K562 (cell line): ENCODE results near the gene POMT1.

Experiments used
- BMI1 ChIP-seq: fragments of 150-350 bp; IDR thresholded peaks from 2 replicates; pipeline ENCODE4 v1.6.1; 2014; ENCODE audit warnings: low read length
- CREB5 ChIP-seq: fragments of 250-450 bp; sonication (Bioruptor Pico); IDR thresholded peaks from 2 replicates; pipeline ENCODE4 v1.5.0; 2020; ENCODE audit warnings: mild to moderate bottlenecking
- CTCF ChIP-seq, 3 experiments: IDR thresholded peaks in 2 of 3; conservative IDR thresholded peaks in 1 of 3; 2 replicates each; pipeline ENCODE4 v1.5.1; 2011 to 2012; ENCODE audit warnings: low read length in 3 of 3, mild to moderate bottlenecking in 3 of 3, control low read depth in 2 of 3, improper control_type of control experiment in 1 of 3, inconsistent platforms in 1 of 3, low read depth in 1 of 3, mixed read lengths in 1 of 3, moderate library complexity in 1 of 3; ENCODE audit not compliant: insufficient read depth in 2 of 3
- RB1 ChIP-seq: fragments of 450-650 bp; IDR thresholded peaks from 2 replicates; pipeline ENCODE4 v1.6.1; 2017; ENCODE audit warnings: low read depth, mild to moderate bottlenecking
- RFX5 ChIP-seq: IDR thresholded peaks from 2 replicates; pipeline ENCODE4 v1.6.1; 2011; ENCODE audit warnings: low read depth, mild to moderate bottlenecking, improper control_type of control experiment, low read length
- ZFP36 ChIP-seq: fragments of 150-350 bp; IDR thresholded peaks from 2 replicates; pipeline ENCODE4 v1.6.1; 2018; ENCODE audit warnings: low read length, low read depth; ENCODE audit not compliant: partially characterized antibody
- ZNF274 ChIP-seq: IDR thresholded peaks from 2 replicates; pipeline ENCODE4 v1.6.1; 2011; ENCODE audit warnings: low read depth, mild to moderate bottlenecking, low read length, moderate library complexity, borderline replicate concordance

- TF ChIP-seq RB1, result no peak
- TF ChIP-seq ZFP36, result no peak
- TF ChIP-seq ZNF274, result no peak
- TF ChIP-seq BMI1, result no peak
- TF ChIP-seq CREB5 (CRISPR knock-in tag), result no peak
- TF ChIP-seq RFX5, result no peak
- TF ChIP-seq CTCF (IDR thresholded peaks at IDR 0.05 in 2 of 3, conservative IDR thresholded peaks at IDR 0.05 in 1 of 3; ENCODE audit: insufficient read depth in 2 of 3, low read depth in 1 of 3, low read length in 3 of 3), result no peak
Measured at GRCh38 chr9:131484051-131484445, 18.7 kb upstream of the POMT1 start.
